GM12892 (cell line): ENCODE measurements around the gene BCL3.

ENCODE experiments used
- DNase-seq: peaks from one replicate; pipeline ENCODE4 v3.0.0; 2011; ENCODE audit not compliant: insufficient read length
- FAIRE-seq: peaks from 2 replicates; lab custom pipeline; 2011; peaks lifted over from hg19 to GRCh38; lab: Jason Lieb, UNC
- POLR2A ChIP-seq: IDR thresholded peaks from 2 replicates; pipeline ENCODE4 v1.6.1; 2011; ENCODE audit warnings: low read depth, low read length, control low read depth
- POLR2AphosphoS5 ChIP-seq: IDR thresholded peaks from 2 replicates; pipeline ENCODE4 v1.6.1; 2011; ENCODE audit warnings: low read depth, low read length, control low read depth
- TAF1 ChIP-seq: IDR thresholded peaks from 2 replicates; pipeline ENCODE4 v1.6.1; 2011; ENCODE audit warnings: low read depth, mild to moderate bottlenecking, control low read depth, low read length, borderline replicate concordance

BCL3 gene

DNA sequence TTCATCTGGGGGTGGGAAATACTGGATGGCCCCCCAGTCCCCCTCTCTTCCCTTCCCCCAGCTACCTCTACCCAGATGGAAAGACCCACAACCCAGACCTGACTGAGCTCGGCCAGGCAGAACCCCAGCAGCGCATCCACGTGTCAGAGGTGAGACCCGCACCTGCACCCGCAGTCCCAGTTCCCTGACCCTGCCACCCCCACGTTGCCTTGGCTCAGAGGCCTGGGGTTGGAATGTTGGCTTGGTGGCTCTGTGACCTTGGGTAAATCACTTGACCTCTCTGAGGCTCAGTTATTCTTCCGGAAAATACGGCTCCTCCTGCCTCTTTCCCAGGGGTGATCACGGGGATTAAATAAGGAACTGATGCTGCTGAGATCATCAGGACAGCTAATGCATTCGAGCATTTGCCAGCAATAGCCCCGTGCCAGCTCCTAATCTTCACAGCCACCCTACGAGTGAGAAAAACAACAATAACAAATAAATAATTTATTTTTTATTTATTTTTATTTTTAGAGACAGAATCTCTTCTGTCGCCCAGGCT is 41.5 kb downstream of the BCL3 start:
- no peak for TF ChIP-seq TAF1
- no peak for TF ChIP-seq POLR2AphosphoS5
- no peak for TF ChIP-seq POLR2A
- FAIRE-seq (no peak), DNase-seq (no peak)

DNA sequence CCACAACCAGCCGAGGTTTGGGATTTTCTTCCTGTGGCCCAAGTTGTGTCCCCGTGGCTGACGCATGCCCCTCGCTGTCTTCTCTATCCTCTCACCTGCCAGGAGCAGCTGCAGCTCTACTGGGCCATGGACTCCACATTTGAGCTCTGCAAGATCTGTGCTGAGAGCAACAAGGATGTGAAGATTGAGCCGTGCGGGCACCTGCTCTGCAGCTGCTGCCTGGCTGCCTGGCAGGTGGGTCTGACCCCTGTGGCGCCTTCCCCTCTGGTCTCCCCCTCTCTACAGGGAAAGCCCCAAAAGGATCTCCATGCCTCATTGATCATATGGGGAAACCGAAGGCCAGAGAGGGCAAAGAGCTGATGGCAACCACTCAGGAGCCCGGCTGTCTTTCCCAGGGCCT is 43.8 kb downstream of the BCL3 start:
- DNase-seq (no peak), FAIRE-seq (peak; percentile 50)
- TF ChIP-seq TAF1, result no peak
- no peak for TF ChIP-seq POLR2A
- no peak for TF ChIP-seq POLR2AphosphoS5

DNA sequence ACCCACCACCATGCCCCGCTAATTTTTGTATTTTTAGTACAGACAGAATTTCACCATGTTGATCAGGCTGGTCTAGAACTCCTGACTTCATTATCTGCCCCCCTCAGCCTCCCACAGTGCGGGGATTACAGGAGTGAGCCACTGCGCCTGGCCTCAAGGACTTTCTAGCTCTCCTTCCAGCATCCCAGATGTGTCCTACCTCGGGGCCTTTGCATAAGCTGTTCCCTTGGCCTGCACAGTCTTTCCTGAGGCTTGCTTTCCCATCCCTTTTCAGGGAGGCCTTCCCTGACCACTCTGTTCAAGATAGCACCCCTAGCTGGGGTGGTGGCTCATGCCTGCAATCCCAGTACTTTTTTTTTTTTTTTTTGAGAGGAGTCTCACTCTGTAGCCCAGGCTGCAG is 46.1 kb downstream of the BCL3 start:
- TF ChIP-seq TAF1, result no peak
- no peak for TF ChIP-seq POLR2AphosphoS5
- no peak for TF ChIP-seq POLR2A
- DNase-seq (no peak), FAIRE-seq (no peak)

DNA sequence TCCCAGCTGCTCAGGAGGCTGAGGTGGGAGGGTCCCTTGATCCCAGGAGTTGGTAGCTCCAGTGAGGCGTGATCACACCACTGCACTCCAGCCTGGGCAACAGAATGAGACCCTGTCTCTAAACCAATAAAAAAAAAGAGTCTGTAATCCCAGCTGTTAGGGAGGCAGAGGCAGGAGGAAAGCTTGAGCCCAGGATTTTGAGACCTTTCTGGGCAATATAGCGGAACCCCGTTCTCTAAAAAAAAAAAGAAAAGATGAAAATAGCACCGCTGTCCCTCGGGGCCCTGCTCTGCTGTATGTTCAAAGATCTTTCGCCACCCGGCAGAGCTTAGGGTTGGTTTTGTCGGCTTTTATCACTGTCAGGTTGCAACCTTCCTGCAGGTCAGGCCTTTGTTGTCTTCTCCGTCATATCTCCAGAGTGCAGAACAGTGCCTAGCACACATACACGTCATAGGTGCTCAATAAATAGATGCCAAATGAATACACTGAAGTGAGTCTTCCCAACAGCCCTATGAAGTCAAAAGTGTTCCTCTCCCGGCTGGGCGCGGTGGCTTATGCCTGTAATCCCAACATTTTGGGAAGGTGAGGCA is 47.0 kb downstream of the BCL3 start:
- TF ChIP-seq POLR2AphosphoS5 (no peak), POLR2A (no peak), TAF1 (no peak)
- FAIRE-seq (no peak), DNase-seq (no peak)

DNA sequence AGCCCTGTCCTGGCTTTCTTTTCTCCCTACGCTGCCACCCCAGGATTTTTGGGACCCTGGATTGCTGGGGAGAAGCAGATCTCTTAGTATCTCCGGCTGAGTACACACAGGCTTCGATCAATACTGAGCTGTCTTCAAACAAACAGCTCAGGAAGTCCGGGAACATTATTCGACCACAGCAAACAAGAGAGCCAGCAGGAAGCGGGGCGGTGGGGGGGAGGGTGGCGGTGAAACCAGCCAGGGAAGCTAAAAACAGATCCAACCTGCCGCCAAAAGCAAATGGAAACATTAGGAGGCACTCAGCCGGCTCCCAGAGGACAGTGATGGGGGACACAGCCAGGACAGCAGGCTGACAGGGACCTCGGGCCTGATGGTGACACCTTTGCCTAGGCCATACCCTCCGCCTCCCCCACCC is 48.2 kb downstream of the BCL3 start:
- TF ChIP-seq POLR2AphosphoS5 (no peak), POLR2A (no peak), TAF1 (no peak)
- FAIRE-seq (no peak), DNase-seq (no peak)

DNA sequence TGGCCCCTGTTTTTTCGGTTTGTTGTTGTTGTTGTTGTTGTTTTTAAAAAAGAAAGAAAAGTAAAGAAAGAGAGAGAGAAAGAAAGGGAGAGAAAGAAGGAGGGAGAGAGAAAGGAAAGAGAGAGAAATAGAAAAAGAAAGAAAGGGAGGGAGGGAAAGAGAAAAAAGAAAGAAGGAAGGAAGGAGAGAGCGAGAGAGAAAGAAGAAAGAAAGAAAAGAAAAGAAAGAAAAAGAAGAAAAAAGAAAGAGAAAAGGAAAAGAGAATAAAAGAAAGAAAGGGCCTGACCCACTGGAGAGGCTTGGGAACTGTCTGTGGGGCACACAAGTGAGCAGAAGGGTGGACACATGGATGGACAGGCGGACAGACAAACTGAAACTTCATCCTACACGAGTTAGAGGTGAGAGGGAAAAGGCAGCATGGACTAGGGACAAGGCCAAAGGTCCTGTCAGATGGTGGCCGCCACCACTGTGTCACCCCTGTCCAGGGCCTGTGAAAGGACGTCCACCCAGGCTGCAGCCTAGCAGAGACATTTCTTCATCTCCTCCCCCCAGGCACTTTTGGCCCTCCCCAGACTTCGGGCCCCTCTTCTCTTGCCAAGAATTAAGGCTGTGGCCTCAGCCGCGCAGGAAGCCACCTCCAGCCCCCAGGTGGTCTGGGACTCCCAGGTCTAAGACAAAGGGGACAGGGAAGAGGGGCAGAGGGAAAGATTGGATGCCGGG is 51.3 kb downstream of the BCL3 start:
- TF ChIP-seq POLR2A (no peak), POLR2AphosphoS5 (no peak), TAF1 (no peak)
- FAIRE-seq (no peak), DNase-seq (no peak)

DNA sequence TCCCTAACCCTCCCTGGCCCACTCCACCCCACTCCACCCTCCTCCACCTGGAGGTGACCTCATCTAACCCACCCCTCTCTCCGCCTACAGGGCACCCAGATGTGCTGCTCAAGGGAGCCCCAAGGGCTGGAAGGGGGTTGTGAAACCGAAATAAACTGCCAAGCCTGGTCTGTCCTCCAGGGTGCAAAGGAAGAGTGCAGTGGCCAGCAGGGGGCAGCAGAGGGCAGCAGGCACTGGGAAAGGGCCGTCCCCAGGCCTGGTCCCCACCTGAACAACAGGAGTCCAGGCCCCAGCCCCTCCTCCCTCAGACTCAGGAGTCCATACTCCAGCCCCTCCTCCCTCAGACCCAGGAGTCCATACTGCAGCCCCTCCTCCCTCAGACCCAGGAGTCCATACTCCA is 52.0 kb downstream of the BCL3 start:
- peak; percentile 93 for DNase-seq
- TF ChIP-seq POLR2A, result no peak
- no peak for TF ChIP-seq TAF1
- no peak for TF ChIP-seq POLR2AphosphoS5
- FAIRE-seq, result peak; percentile 96

DNA sequence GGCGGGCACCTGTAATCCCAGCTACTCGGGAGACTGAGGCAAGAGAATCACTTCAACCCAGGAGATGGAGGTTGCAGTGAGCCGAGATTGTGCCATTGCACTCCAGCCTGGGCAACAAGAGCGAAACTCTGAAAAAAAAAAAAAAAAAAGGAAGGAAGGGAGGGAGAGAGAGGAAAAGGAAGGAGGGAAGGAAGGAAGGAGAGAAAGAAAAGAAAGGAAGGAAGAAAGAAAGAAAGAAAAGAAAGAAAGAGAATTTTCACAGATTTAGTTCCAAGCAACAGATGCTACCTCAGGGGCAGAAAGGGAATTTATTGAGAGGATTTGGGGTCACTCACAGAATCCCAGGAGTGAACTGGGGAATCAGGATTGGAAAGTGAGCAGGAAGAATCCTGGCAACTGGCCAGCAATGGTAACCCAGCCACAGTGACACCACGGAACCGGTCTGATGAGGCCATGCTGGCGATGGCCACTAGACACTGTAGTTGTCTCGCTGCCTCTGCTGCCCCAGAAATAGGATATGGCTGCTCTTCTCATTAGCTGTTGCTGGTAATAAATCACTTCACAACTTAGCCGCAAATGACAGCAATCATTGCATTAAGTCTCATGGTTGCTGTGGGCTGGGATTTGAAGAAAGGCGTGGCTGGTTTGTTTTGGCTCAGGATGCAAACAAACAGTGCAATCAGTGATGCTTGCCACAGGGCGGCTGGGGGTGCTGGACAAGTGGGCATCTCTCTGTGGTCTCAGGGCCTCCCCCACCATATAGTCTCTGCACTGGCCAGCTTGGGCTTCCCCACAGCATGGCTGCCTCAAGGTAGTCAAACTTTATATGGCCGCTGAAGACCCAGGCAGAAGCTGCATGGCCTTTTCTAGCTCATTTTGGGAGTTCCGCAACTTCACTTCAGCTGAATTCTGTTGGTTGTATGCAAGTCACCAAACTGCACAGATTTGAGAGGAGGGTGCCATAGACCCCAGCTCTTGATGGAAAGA is 55.2 kb downstream of the BCL3 start:
- DNase-seq, result no peak
- TF ChIP-seq TAF1, result no peak
- no peak for TF ChIP-seq POLR2AphosphoS5
- TF ChIP-seq POLR2A, result no peak
- FAIRE-seq, result no peak

DNA sequence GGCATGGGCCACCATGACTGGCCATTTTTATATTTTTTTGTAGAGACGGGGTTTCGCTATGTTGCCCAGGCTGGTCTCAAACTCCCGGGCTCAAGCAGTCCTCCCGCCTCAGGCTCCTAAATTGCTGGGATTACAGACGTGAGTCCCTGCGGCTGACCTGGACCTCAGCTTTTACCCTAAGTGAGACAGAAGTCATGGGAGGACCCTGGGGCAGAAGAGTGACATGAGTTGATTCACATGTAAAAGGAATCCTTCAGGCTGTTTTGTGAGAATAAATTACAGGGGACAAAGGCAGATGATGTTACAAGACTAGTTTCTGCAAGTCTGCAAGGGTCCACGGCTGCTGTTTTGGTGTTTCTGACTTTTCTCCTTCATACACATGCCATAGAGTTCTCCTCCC is 57.8 kb downstream of the BCL3 start:
- no peak for DNase-seq
- no peak for FAIRE-seq
- no peak for TF ChIP-seq POLR2A
- TF ChIP-seq TAF1, result no peak
- no peak for TF ChIP-seq POLR2AphosphoS5

DNA sequence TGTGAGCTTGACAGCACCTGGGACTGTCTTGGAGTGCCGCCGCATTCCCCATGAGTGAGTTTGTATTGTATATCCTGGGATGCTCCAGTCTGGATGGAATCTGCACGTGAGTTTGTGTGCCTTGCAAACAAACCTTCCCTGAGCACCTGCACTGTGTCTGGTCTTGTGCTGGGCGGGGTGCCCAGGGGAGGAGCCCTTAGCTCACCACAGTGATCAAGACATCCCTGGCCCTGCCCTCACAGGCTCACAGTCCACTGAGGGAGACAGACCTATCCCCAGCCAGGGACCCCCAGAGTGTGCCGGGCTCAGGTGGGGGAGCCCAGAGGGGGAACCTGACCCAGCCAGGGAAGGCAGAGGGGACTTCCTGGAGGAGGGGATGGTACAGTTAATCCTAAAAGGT is 58.7 kb downstream of the BCL3 start:
- TF ChIP-seq POLR2AphosphoS5 (no peak), POLR2A (no peak), TAF1 (no peak)
- DNase-seq (no peak), FAIRE-seq (no peak)
